SKM-1 (cell line): Measurements from ENCODE around the gene DOCK8.

ENCODE experiments used
- DNase-seq: peaks from one replicate; lab custom pipeline; 2025; ENCODE audit not compliant: unreplicated experiment; lab: John Stamatoyannopoulos, UW

The DOCK8 gene

GRCh38 chr9:453832-454231, 239.2 kb downstream of the DOCK8 start:
- no peak for DNase-seq

- DNase-seq, result no peak
Measured at GRCh38 chr9:456365-456764, 241.7 kb downstream of the DOCK8 start.

- no peak for DNase-seq
Measured at GRCh38 chr9:458590-458989, 243.9 kb downstream of the DOCK8 start.

- DNase-seq, result no peak
Measured at GRCh38 chr9:459491-460444, 245.1 kb downstream of the DOCK8 start.

- DNase-seq, result no peak
Measured at GRCh38 chr9:462121-462520, 247.5 kb downstream of the DOCK8 start.

- DNase-seq, result no peak
Measured at GRCh38 chr9:462606-463005, 247.9 kb downstream of the DOCK8 start.

- no peak for DNase-seq
Measured at GRCh38 chr9:463455-464171, 248.9 kb downstream of the DOCK8 start.

- no peak for DNase-seq
Measured at GRCh38 chr9:466747-467146, 252.1 kb downstream of the DOCK8 start.

- DNase-seq, result no peak
Measured at GRCh38 chr9:468766-469426, 254.2 kb downstream of the DOCK8 start.

- peak; percentile 71 for DNase-seq
Measured at GRCh38 chr9:469672-470551, 255.2 kb downstream of the DOCK8 start.

- no peak for DNase-seq
Measured at GRCh38 chr9:470552-471194, 256.0 kb downstream of the DOCK8 start.

GRCh38 chr9:471320-471719, 256.7 kb downstream of the DOCK8 start:
- DNase-seq, result peak; percentile 4

- DNase-seq, result no peak
Measured at GRCh38 chr9:472479-473075, 257.9 kb downstream of the DOCK8 start.

- no peak for DNase-seq
Measured at GRCh38 chr9:477193-477592, 262.5 kb downstream of the DOCK8 start.

- DNase-seq, result no peak
Measured at GRCh38 chr9:479304-479970, 264.8 kb downstream of the DOCK8 start.

GRCh38 chr9:479971-480350, 265.3 kb downstream of the DOCK8 start:
- DNase-seq, result no peak

GRCh38 chr9:482739-483138, 268.1 kb downstream of the DOCK8 start:
- DNase-seq, result no peak

GRCh38 chr9:486156-486555, 271.5 kb downstream of the DOCK8 start:
- DNase-seq, result no peak

- no peak for DNase-seq
Measured at GRCh38 chr9:487429-487828, 272.8 kb downstream of the DOCK8 start.
